ENCODE data around the gene CLEC4D.
"Not testable (repeated sequence)": the region's sequence is repeated elsewhere in the genome, so short reads cannot be mapped to it uniquely, and the experiment has no call there.

The CLEC4D gene

DNA sequence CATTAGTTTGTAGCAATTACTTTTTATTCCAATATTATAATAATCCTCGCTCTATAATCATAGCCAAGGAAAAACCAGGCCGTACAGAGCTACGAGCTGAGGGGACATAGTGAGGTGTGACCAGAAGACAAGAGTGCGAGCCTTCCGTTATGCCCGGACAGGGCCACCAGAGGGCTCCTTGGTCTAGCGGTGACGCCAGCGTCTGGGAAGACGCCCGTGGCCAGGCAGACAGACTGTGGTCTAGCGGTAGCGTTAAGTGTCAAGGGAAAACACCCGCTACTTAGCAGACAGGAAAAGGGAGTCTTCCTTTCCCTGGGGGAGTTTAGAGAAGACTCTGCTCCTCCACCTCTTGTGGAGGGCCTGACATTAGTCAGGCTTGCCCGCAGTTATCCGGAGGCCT, 24.5 kb downstream of the CLEC4D start:
- not testable (repeated sequence) for DNase-seq

DNA sequence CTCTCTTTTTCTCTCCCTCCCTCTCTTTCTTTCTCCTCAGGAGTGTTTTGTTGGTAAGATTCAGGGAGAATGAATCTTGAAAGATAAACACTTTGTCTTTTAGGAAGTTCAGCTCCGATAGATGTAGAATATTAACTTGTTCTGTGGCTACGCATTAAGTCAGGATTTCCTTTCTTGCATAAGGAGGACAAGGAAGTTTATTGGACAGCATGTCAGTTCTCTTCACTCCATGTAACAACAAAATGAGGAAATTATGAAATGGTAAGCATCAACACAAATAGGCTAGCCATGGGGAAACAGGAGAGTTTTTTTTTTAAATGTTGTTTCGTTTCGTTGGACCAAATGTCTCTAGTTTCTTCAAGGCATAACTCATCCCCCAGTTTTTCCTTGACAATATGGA, 27.5 kb downstream of the CLEC4D start, which contains the start of gene CLEC4E:
Gene CLEC4E, minus strand, starts transcription at position 75 of the 400 bp plus-strand sequence. CDS start 108 bp downstream, outside the sequence.
- DNase-seq: not testable (repeated sequence)

DNA sequence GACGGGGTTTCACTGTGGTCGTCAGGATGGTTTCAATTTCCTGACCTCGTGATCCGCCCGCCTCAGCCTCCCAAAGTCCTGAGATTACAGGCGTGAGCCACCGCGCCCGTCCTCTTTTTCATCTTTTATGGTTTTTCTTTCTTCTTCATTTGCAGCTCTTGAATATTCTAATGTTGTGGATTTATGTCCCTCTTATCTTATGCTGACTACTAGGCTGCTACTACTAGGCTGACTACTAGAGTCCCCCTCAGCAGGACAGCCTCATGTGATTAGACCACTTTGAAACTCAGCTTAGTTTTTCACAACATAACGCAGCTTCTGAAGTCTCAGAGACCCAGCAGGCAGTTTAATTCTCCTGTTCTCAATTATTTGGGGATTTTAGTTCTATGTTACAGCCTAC, 28.3 kb downstream of the CLEC4D start:
- DNase-seq: no peak

DNA sequence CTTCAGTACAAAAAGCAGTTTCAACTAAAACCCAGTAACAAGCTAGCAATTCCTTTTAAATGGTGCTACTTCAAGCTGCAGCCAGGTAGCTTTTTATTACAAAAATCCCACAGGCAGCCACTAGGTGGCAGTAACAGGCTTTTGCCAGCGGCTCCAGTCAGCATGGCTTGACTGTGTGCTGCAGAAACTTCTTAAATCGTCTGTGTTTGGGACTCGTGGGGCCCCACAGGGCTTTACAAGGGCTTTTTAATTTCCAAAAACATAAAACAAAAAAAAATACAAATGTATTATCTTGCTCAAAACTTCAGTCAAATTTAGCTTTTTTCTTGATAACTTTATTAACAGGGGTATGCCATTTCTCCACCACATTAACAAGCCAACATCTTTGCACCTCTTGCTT, 31.0 kb downstream of the CLEC4D start:
- no peak for DNase-seq

DNA sequence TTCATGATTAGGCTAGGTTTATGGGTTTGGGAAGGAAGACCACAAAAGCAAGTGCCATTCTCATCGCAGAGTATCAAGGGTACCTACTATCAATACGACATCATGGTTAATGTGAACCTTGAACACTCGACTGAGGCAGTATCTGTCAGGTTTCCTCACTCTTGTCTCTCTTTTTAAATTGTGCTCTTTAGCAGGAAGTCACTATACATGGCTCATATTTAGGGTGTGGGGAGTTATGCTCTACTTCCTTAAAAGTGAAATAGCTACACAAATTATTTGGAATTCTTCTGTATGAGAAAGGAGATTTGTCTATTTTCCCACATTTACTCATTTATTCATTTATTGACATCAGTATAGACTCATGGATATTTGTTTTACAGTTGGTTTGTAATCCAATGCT, 33.3 kb downstream of the CLEC4D start:
- no peak for DNase-seq

DNA sequence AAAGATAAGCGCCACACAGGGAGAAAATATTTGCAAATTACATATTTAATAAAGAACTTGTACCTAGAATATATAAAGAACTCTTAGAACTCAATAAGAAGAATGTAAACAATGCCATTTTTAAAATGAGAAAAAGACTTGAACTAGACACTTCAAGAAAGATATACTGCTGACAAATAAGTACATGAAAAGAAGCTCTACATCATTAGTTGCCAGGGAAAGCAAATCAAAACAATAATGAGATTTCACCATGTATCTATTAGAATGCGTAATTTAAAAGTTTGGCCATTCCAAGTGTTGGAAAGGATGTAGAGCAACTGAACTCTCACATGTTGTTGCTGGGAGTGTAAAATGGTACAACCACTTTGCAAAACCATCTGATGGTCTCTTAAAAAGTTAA, 34.3 kb downstream of the CLEC4D start:
- no peak for DNase-seq

DNA sequence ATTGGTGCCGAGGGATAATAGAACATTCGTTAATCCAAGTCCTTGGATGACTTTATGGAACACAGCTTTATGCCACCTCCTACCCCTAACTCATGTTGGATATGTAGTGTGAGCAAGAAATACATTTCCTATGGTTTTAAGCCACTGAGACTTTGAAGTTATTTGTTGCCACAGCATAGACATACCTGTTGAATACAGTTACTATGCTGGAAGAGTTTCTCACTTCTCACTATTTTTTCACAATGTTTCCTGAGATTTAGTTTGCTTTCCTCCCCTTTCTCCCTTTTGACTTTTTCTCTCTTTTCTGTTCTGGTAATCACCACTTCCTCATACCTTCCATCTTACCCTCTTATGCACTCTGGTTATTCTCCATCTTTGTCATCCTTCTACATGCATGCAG, 34.9 kb downstream of the CLEC4D start:
- no peak for DNase-seq

DNA sequence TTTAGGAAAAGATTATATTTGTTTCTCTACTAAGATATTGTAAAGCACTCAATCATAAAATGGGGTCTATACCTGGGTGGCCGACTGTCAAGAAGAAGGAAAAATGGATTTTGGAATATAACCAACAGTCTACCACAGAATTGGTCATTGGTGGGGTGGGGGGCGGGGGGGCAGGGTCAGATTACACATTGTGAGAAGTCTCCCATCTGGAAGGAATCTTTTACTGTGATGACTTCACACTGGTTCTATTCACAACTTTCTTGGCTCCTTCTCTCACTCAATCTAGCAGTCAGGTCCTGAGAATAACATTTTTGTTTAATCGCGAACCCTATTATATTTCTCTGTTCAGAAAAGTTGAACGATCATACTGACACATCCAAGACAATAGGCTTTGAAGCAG, 36.1 kb downstream of the CLEC4D start:
- DNase-seq: no peak

DNA sequence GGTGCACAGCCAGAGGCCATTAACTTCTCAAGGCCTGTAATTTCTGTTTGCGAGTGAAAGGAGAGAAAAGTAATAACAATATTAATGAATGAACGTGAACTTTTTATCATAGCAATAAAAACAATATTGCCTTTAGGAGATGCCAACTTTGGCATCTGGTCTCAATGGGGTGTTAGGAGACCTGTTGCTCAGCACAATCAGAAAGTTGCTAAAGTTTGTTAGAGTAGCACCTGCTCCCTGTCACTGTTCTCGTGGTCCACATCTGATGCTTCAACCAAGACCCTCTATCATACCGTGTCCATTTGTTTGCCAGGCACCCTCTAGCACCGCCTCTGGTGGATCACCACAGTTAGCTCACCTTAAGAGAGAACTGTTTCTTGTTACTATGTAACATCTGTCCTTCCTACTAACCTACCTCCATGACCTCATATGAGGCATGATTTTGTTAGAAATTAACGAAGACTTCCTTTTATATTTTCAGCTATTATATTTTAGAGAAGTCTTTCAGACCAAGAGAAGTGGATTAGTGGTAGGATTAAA, 39.9 kb downstream of the CLEC4D start:
- DNase-seq: no peak

DNA sequence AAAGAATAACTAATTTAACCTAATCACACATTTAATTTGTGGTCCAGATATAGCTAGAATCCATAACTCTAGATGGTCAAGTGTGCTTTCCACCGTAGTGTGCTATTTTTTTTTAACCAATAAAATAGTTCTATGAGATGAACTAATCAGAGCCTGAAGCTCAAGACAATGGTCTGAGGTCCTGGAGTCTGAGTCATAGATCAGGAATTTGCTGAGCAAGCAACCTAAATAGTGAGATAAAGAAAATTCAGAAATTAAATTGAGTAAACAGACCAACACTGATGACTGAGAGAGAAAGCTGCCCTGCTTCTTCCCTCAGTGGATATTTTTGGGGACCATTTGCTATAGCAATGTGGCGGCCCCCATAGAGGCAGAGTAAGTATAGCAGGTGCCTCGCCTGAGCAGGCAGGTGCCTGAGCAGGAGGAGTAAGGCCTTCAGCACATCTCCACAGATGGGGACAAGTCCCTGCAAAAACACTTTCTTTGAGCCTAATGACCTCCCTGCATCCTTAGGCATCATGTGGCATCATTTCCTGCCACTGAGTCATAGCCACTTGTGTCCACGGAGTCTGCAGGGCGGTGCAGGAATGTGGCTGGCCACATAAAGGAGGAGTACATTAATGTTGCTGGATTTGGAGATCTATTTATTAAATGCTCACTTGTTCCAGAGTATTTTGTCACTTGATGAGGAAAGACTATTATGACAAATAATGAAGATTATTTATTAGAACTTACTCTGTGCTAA, 41.3 kb downstream of the CLEC4D start:
- no peak for DNase-seq

DNA sequence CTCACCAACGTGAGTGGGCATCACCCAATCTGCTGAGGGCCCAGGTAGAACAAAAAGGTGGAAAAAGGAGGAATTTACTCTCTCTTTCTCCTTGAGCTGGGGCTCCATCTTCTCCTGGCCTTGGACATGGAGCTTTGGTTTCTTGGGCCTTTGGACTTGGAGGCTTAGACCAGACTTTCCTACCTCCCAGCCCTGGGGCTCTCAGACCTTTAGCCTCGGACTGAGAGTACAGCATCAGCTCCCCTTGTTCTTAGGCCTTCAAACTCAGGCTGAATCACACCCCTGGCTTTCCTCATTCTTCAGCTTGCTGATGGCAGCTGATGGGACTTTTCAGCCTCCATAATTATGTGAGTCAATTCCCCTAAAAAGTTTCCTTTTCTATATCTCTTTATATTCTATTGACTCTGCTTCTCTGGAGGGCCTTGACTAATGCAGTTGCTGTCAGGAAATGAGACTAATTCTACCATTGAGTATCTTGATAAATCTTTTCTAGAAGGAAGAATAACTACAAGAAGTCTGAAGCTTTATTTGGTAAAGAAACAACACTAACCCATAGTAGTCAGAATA, 43.3 kb downstream of the CLEC4D start:
- DNase-seq: no peak

DNA sequence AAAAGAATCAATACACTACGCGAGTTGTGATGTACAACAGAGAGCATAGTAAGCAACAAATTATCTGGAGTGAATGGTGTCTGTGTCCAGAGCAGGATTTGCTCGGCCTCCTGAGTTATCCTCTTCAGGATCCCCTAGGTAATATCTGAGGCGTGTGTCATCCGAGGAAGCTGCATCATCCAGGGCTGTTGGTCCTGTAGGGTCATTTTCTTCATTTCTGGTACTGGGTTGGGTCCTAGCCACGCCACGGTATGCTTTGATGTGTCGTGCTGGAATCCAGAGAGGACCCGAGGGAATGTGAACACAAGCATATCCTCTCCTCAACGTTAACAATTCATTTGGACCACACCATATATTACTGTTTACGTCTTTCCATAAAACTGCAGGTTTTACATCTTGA, 46.4 kb downstream of the CLEC4D start:
- DNase-seq: no peak

DNA sequence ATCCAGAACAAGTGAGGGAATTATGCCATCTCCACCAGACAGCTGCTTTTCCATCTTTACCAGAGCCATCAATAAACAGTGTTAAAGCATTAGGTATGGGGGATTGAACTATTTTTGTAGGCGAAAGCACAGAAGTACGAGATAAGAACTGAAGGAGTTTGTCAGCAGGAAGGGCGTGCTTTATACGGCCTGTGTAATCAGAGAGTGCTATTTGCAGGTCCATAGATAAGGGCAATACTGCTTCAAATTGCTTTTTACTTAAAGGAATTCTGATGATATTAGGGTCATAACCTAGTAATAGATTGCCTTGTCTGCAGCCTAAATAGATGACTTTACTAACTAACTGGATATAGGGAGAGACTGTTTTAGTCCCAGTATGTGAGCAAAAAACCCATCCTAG, 47.7 kb downstream of the CLEC4D start:
- no peak for DNase-seq

DNA sequence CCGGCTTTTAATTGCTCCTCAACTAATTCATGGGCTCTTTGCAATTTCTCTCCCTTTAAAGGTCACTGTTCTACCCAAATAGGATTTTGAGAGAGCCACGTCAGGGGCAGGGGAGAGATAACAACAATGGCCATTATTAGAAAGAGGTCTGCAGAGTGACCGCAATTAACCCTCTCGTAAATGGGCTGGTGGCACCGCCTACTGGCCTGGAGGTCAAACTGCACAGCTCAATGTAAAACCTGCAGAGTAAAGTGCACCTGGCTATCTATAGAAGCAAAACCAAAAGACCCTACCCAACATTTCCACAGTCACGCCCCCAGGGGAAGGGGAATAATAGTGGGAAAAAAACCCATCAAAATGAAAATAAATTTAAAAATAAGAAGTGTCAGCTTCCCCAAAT, 49.0 kb downstream of the CLEC4D start:
- no peak for DNase-seq

DNA sequence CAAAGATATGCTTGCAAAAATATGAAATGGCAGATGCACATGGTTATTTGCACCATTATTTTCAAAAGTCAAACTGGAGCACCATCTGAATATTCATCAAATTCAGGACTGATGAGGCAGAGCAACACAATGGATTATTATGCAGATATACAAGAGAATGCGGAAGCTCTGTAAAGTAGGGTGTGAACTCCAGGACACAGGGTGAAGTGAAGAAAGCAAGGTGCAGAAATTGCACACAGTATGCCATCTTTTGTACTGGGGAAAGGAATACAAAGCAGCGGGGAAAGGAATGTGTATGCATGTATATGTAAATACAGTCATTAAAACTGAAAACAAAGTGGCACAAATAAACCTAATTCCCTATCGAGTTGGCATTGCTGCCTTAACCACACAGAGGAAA, 50.1 kb downstream of the CLEC4D start:
- no peak for DNase-seq

DNA sequence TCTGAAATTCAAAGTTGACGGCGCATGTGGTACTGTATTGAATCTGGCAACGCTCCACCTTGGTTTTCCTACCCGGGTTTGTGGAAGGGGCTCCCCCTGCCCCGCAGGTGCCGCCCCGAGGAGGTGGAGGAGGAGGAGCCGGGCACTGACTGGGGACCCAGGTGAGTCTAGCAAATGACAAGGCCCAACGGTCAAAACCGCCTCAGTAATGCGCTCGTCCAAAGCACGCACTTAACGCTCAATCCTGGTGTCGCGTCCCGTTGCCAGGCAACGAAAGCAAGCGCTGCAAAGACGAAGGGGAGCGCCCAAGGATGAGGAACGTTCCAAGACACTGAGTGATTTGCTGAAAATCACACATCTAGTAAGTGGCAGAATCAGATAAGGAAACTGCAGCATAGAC, 51.4 kb downstream of the CLEC4D start:
- no peak for DNase-seq

DNA sequence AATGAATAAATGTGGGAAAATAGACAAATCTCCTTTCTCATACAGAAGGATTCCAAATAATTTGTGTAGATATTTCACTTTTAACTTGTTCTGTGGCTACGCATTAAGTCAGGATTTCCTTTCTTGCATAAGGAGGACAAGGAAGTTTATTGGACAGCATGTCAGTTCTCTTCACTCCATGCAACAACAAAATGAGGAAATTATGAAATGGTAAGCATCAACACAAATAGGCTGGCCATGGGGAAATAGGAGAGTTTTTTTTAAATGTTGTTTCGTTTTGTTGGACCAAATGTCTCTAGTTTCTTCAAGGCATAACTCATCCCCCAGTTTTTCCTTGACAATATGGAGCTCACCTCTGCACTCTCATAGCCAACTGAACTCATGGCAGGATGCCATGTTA, 52.7 kb downstream of the CLEC4D start:
- DNase-seq: not testable (repeated sequence)

DNA sequence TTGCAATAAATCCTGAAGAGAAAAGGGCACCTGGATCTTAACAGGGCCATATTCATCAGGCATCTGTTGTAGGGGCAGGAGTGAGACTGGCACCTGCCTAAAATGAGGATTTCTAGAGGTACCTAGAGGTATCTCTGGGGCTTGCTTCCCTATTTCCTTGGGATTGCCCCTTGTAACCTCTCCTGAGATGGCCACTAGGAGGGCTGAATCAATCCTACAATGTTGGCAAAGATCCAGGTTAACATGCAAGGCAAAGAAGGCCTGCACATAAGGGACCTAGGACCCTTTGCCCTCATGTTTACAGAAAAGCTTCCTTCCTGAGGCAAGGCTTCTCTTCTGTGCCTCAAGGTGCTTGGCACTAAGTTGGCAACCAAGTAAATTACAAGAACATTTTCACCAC, 53.2 kb downstream of the CLEC4D start:
- DNase-seq: no peak

All from COR-L47 (cell line).